ENCODE measurements around the gene SMARCA2. TPM values are rescaled to one million over a fixed set of nuclear protein-coding genes. Genes with fewer than 3 reads are reported as not detected.

SMARCA2 gene
- total RNA-seq, 1 donor = 168 TPM

- no peak for DNase-seq (ENCODE audit: low read depth in 2 of 3, low spot score in 2 of 3)
Measured at GRCh38 chr9:2236850-2237249, 221.7 kb downstream of the SMARCA2 start.

DNA sequence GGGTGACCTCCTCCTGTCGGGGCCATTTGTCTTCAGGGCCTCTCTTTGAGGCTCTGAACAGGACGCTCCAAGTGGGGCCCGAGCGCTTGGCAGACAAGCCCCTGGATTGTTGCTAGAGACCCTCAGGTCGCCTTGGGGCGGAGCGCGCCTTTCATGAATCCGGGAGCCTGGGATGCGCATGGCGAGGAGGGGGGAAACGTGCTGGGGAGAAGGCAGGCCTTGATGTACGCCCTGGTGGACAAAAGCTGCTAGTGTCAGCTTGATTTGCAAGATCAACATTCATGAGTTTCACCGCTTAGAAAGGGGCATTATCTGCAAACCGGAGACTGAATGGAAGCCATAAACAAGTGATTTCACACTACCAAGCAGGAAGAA lies 226.3 kb downstream of the SMARCA2 start:
- DNase-seq (ENCODE audit: low read depth in 2 of 3, low spot score in 2 of 3) = peak in 1 of 3 donors; percentile 54

DNA sequence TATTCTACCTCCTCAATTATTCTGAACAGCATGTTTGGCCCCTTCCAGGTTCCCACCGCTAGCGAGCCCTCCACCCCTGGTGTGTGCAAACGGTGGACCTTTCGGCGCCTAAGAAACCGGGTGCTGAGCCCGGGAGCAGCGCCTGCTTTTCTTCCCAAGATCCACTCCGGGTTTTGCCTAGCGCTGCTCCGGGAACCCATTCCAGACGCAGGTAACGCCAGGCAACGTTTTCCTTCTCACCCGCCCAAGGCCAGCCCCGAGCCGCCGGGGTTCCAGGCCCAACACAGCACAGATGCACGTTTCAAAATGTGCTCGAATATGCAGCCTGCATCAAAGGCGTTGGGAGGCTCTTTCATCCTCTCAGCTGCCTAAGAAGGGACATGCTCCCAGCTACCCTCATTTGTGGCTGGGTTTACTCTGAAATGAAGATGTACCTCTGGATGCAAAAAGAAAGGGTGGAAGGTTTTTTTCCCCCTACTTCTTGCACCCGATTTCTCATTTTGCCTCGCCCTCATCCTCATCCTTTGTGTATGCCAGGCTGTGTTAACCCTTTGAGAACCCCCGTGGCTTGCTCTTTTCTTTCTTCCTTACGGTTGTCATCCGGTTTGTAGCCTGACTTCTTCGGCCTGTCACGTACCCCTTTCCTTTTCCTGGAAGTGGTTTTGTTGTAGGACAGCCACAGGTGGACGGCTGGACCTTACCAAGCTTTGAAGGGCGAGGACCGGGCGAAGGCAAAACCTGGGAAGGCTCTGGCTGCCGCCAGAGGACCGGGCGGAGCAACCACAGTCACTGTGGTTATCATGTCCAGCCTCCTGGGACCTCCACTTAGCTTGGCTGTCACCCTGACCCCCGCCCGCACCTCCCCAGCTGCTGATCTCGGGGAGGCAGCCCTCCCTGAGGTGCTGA lies 226.9 kb downstream of the SMARCA2 start:
- DNase-seq (ENCODE audit: low read depth in 2 of 3, low spot score in 2 of 3) = peak; percentile 10 to 80 (median 79)

GRCh38 chr9:2242831-2243330 lies 227.7 kb downstream of the SMARCA2 start:
- DNase-seq (ENCODE audit: low read depth in 2 of 3, low spot score in 2 of 3) = peak in 1 of 3 donors; percentile 5

Small RNAs within 50 kb of the gene (small RNA-seq; reads per million reads assigned to genes)
- not detected for gene RN7SL592P
- 4.7 reads per million, percentile 87 among the genes with 10 or more reads in this experiment for gene RNU2-25P

Measured in hematopoietic multipotent progenitor cell (in vitro differentiated cells).